GM18502 (cell line): ENCODE measurements around the gene CMKLR1.

Source experiments
- ATAC-seq: cut with Tn5 transposase; IDR thresholded peaks from one replicate; pipeline ENCODE4 v1.9.1; 2021; ENCODE audit warnings: mild to moderate bottlenecking; ENCODE audit not compliant: unreplicated experiment, poor library complexity

The CMKLR1 gene

GRCh38 chr12:108240928-108241327, 98.2 kb downstream of the CMKLR1 start:
- ATAC-seq: no peak

- no peak for ATAC-seq
Observed at GRCh38 chr12:108240027-108240785, 98.9 kb downstream of the CMKLR1 start.

GRCh38 chr12:108239378-108239777, 99.7 kb downstream of the CMKLR1 start:
- ATAC-seq: no peak

- no peak for ATAC-seq
Observed at GRCh38 chr12:108238474-108238873, 100.6 kb downstream of the CMKLR1 start.
